OCI-LY7 (cell line): ENCODE measurements around the gene LHPP. TPM values are rescaled to one million over a fixed set of nuclear protein-coding genes. Genes with fewer than 3 reads are reported as not detected.
A peak's percentile ranks its signal among the peaks of the same experiment; 100 is the strongest.

Experiments
- BruUV-seq: library from RNA; stranded (reverse); fragments of 400-500 nt; replicated peaks from 2 replicates; lab custom pipeline; 2021; lab: Mats Ljungman, UMichigan
- CTCF ChIA-PET: fragments of 300-600 bp; sonication (Branson Sonifier 250); formaldehyde crosslinking; loops from one replicate; lab custom pipeline; 2022; ENCODE audit warnings: antibody characterized with exemption; ENCODE audit not compliant: unreplicated experiment; lab: Charles Lee
- POLR2A ChIA-PET: fragments of 300-600 bp; sonication (Branson Sonifier 250); formaldehyde crosslinking; loops from one replicate; lab custom pipeline; 2022; ENCODE audit warnings: antibody characterized with exemption; lab: Charles Lee
- DNase-seq: peaks from one replicate; pipeline ENCODE4 v3.0.0-alpha.2; 2015; ENCODE audit warnings: low spot score
- H2AFZ ChIP-seq: fragments of 200-600 bp; sonication (generic), shearing (Covaris generic); 2 replicates; pipeline ENCODE4 v1.6.1; 2014; ENCODE audit warnings: mild to moderate bottlenecking, antibody characterized with exemption, low read length, moderate library complexity
- H3K27ac ChIP-seq: fragments of 200-600 bp; sonication (generic); 2 replicates; pipeline ENCODE4 v1.5.1; 2014; ENCODE audit warnings: mixed run types, low read depth, mild to moderate bottlenecking, moderate library complexity, low read length, inconsistent platforms; ENCODE audit not compliant: poor library complexity, severe bottlenecking
- H3K36me3 ChIP-seq: fragments of 200-600 bp; sonication (generic); 2 replicates; pipeline ENCODE4 v1.6.1; 2014; ENCODE audit warnings: mild to moderate bottlenecking, antibody characterized with exemption, low read length, moderate library complexity, mixed read lengths; ENCODE audit not compliant: insufficient read depth
- H3K4me1 ChIP-seq: fragments of 200-600 bp; sonication (generic); 2 replicates; pipeline ENCODE4 v1.5.1; 2014; ENCODE audit warnings: mild to moderate bottlenecking, low read length; ENCODE audit not compliant: insufficient read depth, poor library complexity, severe bottlenecking
- H3K4me2 ChIP-seq: fragments of 200-600 bp; sonication (generic); 2 replicates; pipeline ENCODE4 v1.6.1; 2014; ENCODE audit warnings: mild to moderate bottlenecking, low read length
- H3K4me3 ChIP-seq: fragments of 200-600 bp; sonication (generic); 2 replicates; pipeline ENCODE4 v1.5.1; 2014; ENCODE audit warnings: mild to moderate bottlenecking, low read depth, low read length; ENCODE audit not compliant: poor library complexity, severe bottlenecking
- H3K79me2 ChIP-seq: fragments of 200-600 bp; sonication (generic); 2 replicates; pipeline ENCODE4 v1.6.1; 2016; ENCODE audit warnings: low read depth, mild to moderate bottlenecking, low read length, moderate library complexity, mixed read lengths; ENCODE audit not compliant: insufficient read depth
- H3K9me2 ChIP-seq: fragments of 200-600 bp; sonication (generic); 2 replicates; pipeline ENCODE4 v1.6.1; 2016; ENCODE audit warnings: mild to moderate bottlenecking, low read length, mixed read lengths; ENCODE audit not compliant: insufficient read depth
- H3K9me3 ChIP-seq: fragments of 200-600 bp; sonication (generic); 2 replicates; pipeline ENCODE4 v1.6.1; 2014; ENCODE audit warnings: mild to moderate bottlenecking, mixed run types, low read length, mixed read lengths
- H4K20me1 ChIP-seq: fragments of 200-600 bp; sonication (generic); 2 replicates; pipeline ENCODE4 v1.6.1; 2014; ENCODE audit warnings: mild to moderate bottlenecking, antibody characterized with exemption, low read length, moderate library complexity, mixed read lengths; ENCODE audit not compliant: insufficient read depth
- EZH2phosphoT487 ChIP-seq: fragments of 200-600 bp; sonication (generic); IDR thresholded peaks from 2 replicates; pipeline ENCODE4 v1.6.1; 2018; ENCODE audit warnings: low read depth, borderline replicate concordance, mild to moderate bottlenecking, mixed run types, antibody characterized with exemption, low read length, moderate library complexity, mixed read lengths
- intact Hi-C: fragments of 100-400 bp; cut with micrococcal nuclease; formaldehyde crosslinking; loops from one replicate; pipeline ENCODE4 v1.10.0; 2022; ENCODE audit not compliant: unreplicated experiment
- total RNA-seq, 2 experiments: library from RNA; depleted of rRNA in 1 of 2; stranded (reverse); fragments of >200 nt in 1 of 2; shearing (Covaris generic) in 1 of 2; gene quantifications; 2 replicates each; pipeline ENCODE4 v1.2.3, GENCODE V29; 2014 to 2022
- TF ChIP-seq, protein P1 (sequence below): fragments of 200-600 bp; sonication (generic); conservative IDR thresholded peaks from 2 replicates; pipeline ENCODE4 v1.5.1; 2014; ENCODE audit warnings: mild to moderate bottlenecking, antibody characterized with exemption, low read length, moderate library complexity, mixed read lengths

The LHPP gene
- total RNA-seq, 2 experiments from 2014 or later = 30.3 to 65.2 TPM

GRCh38 chr10:124449170-124450011 lies 12.2 kb upstream of the LHPP start:
- Histone ChIP-seq H3K4me3 (no peak overlapping the region), H3K79me2 (no peaks in the 10 kb centered on the region), H2AFZ (no peak overlapping the region), H3K9me2 (no peaks in the 10 kb centered on the region), H3K4me2 (no peak overlapping the region), H3K27ac (no peak overlapping the region), H3K9me3 (no peaks in the 10 kb centered on the region), H3K4me1 (no peaks in the 10 kb centered on the region), H3K36me3 (no peaks in the 10 kb centered on the region), H4K20me1 (no peaks in the 10 kb centered on the region)
- BruUV-seq = no TSS peak
- intact Hi-C loops = no loop called here
- TF ChIP-seq EZH2phosphoT487 = no peak
- TF ChIP-seq, protein P1, sequence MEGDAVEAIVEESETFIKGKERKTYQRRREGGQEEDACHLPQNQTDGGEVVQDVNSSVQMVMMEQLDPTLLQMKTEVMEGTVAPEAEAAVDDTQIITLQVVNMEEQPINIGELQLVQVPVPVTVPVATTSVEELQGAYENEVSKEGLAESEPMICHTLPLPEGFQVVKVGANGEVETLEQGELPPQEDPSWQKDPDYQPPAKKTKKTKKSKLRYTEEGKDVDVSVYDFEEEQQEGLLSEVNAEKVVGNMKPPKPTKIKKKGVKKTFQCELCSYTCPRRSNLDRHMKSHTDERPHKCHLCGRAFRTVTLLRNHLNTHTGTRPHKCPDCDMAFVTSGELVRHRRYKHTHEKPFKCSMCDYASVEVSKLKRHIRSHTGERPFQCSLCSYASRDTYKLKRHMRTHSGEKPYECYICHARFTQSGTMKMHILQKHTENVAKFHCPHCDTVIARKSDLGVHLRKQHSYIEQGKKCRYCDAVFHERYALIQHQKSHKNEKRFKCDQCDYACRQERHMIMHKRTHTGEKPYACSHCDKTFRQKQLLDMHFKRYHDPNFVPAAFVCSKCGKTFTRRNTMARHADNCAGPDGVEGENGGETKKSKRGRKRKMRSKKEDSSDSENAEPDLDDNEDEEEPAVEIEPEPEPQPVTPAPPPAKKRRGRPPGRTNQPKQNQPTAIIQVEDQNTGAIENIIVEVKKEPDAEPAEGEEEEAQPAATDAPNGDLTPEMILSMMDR = no peak
- CTCF ChIA-PET = no interaction called here
- DNase-seq = no peak
- POLR2A ChIA-PET = no interaction called here

DNA sequence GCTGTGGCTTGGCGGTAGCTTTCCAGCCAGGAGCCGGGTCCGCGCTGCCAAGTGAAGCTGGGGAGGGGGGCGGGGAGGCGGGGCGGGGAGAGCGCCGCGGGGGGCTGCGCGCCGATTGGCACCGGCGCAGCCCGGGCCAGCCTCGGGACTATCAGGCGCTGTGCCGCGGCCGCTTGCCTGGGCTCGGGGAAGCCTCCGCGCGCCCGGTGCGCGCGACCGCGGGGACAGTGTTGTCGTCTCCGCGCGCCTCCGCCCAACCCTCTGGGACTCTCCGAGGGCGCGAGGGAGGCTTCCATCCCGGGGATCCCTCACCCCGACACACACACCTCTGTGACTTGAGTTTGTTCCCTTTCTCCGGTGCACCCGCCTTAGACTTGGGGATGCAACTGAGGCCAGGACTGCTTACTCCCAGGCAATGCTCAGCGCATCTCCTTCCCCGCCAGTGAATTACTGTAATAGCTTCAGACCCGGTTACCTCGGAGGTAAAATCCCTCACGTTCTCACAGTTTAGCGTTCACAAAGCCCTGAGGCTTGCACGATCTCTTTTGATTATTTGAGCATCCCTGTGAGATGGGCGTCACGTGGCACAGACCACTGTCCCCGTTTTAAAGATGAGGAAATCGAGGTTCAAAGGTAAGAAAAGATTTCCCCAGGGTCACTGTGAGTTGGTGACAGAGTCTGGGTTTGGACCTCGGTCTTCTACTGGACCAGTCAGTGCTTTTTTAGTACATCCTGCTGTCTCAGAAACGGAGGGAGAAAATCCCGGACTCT lies 11.4 kb upstream of the LHPP start, which contains the start of gene NKX1-2:
TSS of gene NKX1-2 (minus strand) at position 24 of the 771 bp plus-strand sequence. CDS start 92 bp downstream, outside the sequence.
- TF ChIP-seq, protein P1 = no peak
- 0 out of 2 replicates have a peak, but pooled peaks have one; percentile 29 for TF ChIP-seq EZH2phosphoT487
- DNase-seq = no peak

DNA sequence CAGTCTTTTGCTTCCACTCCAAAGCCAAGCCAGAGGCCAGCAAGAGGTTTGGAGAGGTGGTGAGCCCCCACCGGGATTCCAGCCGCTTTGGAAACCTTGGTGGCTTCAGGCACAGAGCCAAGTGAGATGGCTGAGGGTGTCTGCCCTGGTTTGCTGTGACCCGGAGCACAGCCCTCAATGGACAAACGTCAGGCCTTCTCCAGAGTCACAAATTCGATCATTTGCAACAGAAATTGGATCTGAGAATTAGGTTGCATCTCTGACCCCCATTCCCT lies 10.9 kb upstream of the LHPP start:
- H3K79me2 ChIP-seq = no peaks in the 10 kb centered on the region
- no peaks in the 10 kb centered on the region for H3K36me3 ChIP-seq
- intact Hi-C loops = no loop called here
- H3K9me3 ChIP-seq = no peaks in the 10 kb centered on the region
- H3K4me2 ChIP-seq = no peak overlapping the region
- no peak overlapping the region for H3K27ac ChIP-seq
- H4K20me1 ChIP-seq = no peaks in the 10 kb centered on the region
- DNase-seq = no peak
- TF ChIP-seq, protein P1 = no peak
- no peak for TF ChIP-seq EZH2phosphoT487
- H2AFZ ChIP-seq = no peak overlapping the region
- H3K4me3 ChIP-seq = no peak overlapping the region
- ChIA-PET CTCF (no interaction called here), POLR2A (no interaction called here)
- no TSS peak for BruUV-seq
- H3K4me1 ChIP-seq = no peaks in the 10 kb centered on the region
- no peaks in the 10 kb centered on the region for H3K9me2 ChIP-seq

More for the DNA sequence above, 11.4 kb upstream of the LHPP start, which contains the start of gene NKX1-2:
- H3K4me2 ChIP-seq = no peak within 1 kb of the TSS
- ChIA-PET POLR2A (no interaction called here), CTCF (no interaction called here)
- intact Hi-C loops = no loop called here
- H4K20me1 ChIP-seq = no peaks in the 10 kb centered on the region
- no peaks in the 10 kb centered on the region for H3K9me2 ChIP-seq
- no peak within 1 kb of the TSS for H3K4me3 ChIP-seq
- no peak within 1 kb of the TSS for H3K27ac ChIP-seq
- H2AFZ ChIP-seq = no peak within 1 kb of the TSS
- no peaks in the 10 kb centered on the region for H3K4me1 ChIP-seq
- no peaks in the 10 kb centered on the region for H3K36me3 ChIP-seq
- H3K79me2 ChIP-seq = no peaks in the 10 kb centered on the region
- no peaks in the 10 kb centered on the region for H3K9me3 ChIP-seq
- no TSS peak for BruUV-seq
